HG02870 (cell line): ENCODE results near the gene SPPL3.
"Not testable (repeated sequence)": the region's sequence is repeated elsewhere in the genome, so short reads cannot be mapped to it uniquely, and the experiment has no call there.

Experiments
- ATAC-seq: cut with Tn5 transposase; IDR thresholded peaks from one replicate; pipeline ENCODE4 v1.9.1; 2021; ENCODE audit warnings: mild to moderate bottlenecking, moderate library complexity; ENCODE audit not compliant: unreplicated experiment

SPPL3 gene

DNA sequence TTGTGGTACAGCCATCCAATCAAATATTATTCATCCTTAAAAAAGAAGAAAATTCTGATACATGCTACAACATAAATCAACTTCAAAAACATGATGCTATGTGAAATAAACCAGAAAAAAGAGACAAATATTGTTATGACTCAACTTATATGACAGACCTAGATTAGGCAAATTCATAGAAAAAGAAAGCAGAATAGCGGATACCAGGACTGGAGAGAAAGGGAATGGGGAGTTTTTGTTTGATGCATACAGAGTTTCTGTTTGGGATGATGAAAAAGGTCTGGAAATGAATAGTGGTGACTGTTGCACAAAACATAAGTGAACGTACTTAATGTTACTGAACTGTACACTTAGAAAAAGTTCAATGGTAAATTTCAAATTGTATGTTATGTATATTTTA lies 82.3 kb downstream of the SPPL3 start:
- no peak for ATAC-seq

DNA sequence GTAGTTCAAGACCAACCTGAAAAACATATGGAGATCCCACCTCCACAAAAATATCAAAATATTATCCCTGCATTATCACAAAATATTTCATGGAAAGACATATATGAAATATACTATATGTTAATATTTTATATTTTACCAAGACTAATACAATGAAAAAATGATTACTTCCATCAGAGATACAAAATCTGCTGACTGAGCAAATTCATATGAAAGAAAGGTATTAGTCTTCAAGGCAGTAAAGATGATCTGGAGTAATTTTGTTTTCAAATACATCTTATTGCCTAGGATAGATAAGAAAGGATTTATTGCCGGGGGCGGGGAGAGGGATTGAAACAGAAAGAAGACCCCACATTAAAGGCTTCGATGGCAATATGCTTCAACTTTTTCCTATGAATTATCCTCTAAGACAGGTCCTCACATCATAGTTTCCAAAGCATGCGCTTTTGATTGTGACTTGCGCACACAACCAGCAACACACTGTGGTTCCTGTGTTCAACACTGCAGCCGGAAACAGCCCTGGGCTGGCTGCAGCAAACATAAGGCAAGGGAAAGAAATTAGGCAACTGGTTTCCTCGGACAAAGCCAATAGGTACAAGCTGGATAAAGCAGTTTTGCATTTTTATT lies 83.2 kb downstream of the SPPL3 start:
- no peak for ATAC-seq

DNA sequence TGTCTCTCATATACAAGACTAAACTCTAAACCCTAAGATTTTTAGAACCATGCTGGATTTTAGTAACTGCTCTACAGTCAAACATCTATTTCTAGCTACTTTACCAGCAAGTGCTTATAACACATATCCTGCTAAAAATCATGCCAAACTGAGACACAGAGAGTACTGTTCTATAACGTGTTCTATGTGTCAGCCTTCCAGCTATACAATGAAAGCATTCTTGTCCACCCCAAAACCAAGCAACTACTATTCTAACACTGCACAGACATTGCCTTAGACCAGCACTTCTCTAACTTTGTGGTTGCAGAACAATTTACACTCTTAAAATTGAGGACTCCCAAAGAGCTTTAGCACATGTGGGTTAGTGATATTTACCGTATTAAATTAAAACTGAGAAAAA lies 85.7 kb downstream of the SPPL3 start:
- ATAC-seq, result no peak

DNA sequence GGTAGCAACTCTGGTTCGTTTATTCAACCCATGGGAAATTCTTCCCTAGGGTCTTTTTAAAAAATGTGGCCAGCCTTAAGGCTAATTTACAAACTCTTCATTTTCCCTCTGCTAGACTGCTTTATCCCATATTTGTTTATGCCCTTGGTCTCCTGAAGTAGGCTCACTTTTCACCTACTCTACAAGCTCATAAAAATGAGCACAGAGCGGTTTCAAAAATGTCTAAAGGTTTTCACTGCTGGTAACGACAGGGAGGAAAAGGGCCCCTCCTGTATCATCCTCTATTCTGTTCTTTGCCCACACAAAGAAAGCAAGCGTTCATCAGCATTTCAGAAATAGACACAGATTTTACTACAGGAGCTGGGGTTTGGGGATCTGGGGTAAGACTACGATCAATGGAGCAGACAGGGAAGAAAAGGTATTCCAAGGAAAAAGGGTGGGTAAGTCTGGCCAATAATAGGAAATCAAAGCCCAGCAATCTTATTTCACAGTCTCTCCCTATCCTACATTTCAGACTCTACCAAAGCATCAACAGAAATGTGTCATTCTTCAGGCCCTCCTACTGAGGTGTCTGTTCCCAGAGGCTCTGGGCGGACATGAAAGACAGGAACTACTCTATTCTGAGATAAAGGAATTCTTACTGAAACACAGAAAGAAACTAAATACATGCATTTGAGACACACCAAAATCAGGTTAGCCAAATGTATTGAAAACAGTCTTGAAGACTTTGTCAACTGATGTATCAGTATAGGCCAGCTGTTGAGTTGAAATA lies 86.4 kb downstream of the SPPL3 start:
- ATAC-seq, result no peak

DNA sequence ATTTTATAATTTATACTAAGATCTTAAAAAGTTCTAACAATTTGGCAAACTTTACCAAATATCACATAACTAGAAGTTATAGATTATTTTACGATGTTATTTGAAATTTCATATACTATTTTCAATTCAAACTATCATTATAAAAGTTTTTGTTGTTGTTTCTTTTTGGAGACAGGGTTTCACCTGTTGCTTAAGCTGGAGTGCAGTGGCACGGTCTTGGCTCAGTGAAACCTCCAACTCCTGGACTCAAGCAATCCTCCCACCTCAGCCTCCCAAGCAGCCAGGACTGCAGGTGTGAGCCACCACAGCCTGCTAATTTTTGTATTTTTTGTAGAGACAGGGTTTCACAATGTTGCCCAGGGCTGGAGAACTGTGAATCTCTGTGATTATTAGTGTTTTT lies 87.8 kb downstream of the SPPL3 start:
- ATAC-seq, result no peak

DNA sequence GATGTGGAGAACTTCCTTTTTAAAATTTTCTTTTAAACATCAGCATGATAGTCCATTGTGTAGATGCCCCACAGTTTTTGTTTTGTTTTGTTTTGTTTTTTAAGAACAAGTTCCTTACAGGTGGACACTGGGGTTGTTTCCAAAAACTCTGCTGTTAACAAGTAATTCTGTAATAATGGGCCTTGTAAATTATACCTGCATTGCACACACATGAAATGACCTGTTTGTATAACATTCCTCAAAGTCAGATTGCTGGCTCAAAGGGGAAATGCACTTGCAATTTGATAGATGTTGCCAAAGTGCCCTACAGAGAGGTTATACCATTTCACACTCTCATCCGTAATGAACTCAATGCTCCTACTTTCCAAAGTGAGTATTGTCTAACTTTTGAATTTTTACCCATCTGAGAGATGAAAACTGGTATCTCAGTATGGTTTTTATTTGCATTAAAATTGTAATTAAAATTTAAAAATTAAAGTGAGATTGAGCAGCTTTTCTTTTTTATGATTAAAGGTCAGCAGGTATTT lies 89.2 kb downstream of the SPPL3 start:
- no peak for ATAC-seq

DNA sequence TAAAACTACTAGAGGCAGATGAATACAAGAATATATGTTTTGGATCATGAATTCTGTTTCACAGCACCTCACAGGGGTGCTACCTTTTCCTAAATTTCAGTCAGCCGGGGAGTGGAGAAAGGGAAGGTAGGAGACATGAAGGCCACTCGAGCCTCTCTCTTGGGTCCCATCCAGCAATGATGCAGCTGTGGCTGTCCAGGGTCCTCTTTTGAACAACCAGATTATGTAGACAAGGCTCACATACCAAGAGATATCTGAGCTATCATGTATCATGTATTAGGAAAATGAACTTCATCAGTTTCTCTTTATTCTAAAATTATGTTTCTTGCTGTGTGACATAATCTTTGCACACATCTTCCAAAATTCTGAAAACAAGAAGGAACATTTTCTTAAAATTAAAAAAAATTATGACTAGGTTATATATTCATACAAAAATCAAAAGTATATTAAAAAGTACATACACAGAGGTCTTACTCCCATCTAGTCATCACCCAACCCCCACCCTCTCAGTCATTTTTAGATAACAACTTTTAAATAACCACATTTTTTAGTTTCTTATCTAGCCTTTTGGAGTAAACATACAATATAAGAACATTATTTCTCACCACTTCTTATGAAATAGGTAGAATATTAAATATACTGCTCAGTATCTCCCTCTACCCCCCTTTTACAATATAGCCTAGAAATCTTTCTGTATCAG lies 89.8 kb downstream of the SPPL3 start:
- ATAC-seq, result no peak

DNA sequence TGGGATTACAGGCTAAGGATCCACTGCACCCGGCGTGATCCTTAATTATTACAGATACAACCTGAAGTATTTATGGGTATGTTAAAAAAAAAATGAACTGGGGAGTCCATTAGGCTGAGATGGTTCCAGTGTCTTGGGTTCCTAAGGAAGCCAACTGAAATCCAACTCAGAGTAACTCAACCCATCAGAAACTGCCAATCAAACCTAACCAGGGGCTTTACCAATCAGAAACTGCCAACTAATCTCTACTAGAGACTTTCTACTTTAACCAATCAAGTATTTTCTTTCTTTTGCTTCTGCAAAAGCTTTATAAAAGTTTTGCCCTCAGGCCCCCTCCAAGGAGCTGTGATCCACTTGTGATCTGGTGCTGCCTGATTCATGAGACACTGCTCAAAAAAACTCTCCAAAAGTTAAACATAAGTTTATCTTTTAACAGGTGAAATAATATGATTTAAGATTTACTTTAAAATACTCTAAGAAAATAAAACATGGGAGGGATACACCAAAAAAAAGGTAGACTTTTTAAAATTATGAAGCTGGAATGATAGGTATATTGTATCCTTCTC lies 90.5 kb downstream of the SPPL3 start:
- no peak for ATAC-seq

DNA sequence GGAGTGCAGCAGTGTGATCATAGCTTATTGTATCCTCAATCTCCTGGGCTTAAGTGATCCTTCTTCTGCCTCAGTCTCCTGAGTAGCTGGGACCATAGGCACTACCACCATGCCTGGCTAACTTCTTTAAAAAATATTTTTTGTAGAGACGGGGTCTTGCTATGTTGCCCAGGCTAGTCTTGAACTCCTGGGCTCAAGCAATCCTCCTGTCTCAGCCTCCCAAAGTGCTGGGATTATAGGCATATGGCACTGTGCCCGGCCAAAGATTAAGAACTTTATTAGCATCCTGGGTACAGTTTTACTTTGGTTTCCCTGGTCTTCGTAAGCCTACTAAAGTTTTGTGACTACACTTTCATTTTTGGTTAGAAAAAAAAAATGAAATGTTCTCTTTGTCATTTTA lies 94.1 kb downstream of the SPPL3 start:
- ATAC-seq, result no peak

DNA sequence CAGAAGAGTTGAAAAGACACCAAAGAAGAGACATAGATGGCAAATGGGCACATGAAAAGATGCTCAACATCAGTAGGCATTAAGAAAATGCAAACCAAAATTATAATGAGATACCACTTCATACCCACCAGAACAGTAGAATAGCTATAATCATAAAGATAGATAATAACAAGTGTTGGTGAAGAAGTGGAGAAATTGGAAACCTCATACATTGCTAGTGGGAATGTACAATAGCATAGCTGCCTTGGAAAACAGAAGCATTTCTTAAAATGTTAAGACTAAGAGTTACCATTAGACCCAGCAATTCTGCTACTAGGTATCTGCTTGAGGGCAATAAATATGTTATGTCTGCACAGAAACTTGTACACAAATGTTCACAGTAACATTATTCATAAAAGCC lies 99.7 kb downstream of the SPPL3 start:
- no peak for ATAC-seq

DNA sequence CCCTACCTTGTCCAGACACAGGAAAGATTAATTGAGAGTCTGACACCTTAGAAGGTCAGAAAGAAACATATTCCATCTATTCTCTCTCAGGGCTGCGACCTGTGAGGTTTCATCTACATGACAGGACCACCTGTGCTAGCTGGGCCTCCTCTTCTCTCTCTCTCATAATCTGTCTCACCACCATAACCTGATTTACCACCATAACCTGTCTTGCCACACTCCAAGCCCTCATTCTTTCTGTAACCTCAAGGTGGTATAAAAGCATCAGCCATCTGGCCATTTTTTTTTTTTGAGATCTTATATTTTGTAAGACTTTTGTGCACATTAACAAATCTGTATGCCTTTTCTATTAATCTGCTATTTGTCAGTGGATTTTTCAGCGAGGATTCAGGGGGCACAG lies 103.0 kb downstream of the SPPL3 start:
- no peak for ATAC-seq

DNA sequence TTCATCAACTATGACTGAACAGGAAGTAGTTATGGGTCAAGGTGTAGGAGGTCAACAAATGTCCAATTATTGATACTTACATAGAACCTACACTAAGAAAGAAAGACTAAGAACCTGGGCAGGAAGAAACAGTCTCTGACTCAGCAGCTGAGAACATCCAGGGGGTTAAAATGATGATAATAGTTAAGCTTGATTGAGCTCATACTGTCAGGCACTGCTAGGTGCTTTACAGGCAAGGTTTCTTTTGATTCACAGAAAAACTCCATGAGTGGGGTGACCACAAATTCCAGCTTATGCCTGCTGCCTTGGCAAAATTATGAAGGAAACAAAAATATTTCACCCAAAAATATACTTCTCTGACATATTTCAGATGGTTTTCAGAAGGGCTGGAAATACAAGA lies 103.5 kb downstream of the SPPL3 start:
- ATAC-seq, result no peak

DNA sequence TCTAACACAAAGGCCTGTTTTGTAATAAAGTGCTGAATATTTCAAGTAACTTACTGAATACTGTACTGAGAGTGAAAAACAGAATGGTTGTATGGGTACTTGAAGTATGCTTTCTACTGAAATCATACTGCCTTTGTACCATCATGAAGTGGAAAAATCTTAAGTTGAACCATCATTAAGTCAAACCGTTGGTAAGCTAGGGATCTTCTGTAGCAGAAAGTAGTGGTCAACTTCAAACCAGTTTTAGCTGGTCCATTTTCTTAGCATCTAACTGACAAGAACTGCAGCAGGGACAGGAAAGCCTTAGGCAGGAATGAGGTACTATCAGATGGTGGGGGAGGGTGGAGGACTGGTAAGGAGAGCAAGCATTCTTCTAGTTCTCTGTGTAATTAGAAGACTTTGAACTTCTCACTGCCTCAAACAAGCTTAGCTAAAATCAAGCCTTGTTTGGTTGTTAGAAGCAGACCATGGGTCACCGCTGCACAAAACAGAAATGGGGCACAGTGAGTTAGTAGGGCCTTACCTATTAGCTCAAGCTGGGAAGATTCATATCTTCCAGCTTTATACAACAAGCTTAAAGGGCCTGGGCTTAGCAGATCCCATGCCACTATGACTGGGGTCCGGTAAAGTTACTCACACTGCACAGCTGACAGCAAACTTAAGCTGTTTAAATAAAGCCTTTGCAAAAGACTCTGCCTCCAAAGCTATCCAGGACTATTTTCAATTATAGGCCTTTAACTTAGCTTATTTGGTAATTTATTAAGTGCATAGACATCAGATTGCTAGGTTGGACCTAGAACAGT lies 104.7 kb downstream of the SPPL3 start:
- no peak for ATAC-seq

DNA sequence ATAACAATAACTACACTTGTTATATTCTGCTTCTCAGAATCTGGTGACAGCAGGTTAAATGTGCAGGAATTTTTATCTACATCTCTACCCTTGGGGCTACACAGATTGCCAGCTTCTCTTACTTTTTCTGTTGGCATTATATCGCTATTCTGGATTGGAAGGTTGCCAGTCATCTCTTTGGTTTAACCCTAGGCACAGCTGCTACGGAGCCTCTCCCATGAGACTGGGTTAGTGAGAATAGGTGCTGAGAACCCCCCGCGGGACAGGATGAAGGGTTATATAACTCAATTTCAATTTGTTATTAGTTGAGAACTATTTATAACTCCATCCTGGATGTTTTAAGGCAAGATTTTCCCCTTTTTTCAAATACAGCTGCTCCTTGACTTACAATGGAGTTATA lies 105.5 kb downstream of the SPPL3 start:
- ATAC-seq, result no peak

DNA sequence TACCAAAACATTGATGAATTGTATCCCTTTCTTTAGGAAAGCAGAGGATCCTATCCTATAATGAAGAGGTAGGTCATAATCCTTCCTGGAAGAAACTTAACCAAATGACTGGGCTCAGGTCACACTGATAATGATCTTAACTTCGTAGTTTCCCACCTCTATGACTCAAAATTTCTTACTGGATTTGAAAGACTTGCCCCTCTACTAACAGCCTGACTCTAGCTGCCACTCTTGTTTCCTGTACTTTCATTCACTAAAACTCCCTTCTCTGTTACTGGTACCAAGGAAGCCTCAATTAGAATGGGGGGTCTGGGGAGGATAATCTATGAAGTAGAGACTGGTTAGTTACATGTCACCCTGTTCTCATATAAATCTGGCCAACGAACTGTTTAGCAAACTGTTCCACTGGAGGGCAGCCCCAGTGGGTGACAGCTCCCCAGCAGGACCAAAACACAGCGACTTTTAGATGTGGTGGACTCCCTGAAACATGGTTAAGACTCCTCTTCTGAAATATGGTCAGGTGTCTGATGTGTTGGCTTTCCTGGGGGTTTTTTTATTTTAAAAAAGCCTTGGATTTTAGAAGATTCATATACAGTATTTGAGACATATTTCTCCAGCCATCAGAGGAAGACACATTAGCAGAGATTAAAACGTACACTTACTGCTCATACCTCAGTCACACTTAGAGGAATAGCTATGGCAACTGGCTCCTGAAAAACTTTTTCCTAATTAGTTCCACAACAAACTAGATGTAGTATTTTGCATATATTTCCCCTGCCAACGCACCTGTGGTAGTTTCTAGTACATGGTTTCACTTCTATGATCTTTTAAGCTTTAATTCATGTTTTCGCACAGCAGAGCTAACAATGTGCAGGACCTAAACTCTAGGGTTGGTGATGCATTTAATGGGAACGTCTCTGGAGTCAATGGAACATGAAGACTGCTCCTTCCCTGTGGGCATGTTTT lies 106.2 kb downstream of the SPPL3 start:
- no peak for ATAC-seq

DNA sequence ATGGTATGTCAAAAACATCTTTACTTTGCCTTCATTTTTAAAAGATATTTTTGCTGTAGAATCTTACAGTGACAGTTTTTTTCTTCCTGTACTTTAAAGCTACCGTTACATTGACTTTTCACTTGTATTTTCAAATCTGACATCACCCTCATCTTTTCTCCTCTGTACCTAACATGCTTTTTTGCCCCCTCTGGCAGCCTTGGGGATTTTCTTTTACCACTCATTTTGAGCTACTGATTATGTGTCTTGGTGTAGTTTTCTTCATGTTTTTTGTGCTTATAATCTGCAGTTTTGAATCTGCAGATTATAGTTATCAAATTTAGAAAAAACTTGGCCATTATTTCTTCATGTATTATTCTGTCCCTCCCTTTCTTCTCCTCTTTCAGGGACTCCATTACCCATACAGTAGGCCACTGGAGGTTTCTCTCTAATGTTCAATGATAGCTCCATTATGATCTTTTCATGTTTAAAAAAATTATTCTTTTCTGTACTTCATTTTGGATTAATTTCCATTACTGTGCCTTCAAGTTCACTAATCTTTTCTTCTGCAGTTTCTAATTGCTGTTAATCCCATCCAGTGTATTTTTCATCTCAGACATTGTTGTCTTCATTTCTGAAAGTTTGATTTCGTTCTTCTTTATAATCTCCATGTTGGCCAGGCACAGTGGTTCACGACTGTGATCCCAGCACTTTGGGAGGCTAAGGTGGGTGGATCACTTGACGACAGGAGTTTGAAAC lies 108.5 kb downstream of the SPPL3 start:
- no peak for ATAC-seq

DNA sequence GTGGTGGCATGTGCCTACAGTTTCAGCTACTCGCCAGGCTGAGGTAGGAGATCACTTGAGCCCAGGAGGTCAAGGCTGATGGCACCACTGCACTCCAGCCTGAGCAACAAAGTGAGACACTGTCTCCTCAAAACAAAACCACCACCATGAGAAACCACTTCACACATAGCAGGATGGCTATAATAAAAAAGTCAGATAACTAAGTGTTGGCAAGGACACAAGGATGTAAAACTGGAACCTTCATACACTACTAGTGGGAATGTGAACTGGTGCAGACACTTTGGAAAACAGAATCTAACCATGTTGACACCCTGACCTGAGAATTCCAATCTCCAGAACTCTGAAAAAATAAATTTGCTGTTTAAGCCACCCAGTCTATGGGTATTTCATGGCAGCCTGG lies 110.8 kb downstream of the SPPL3 start:
- ATAC-seq, result no peak

DNA sequence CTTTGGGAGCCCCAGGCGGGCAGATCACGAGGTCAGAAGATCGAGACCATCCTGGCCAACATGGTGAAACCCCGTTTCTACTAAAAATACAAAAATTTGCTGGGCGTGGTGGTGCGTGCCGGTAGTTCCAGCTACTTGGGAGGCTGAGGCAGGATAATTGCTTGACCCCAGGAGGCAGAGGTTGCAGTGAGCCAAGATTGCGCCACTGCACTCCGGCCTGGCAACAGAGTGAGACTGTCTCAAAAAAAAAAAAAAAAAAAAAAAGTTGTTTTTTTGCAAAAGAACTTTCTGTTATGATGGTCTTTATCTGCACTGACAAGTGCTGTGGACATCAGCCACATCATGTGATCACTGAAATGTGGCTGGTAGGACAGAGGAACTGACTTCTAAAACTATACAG lies 111.7 kb downstream of the SPPL3 start:
- not testable (repeated sequence) for ATAC-seq

DNA sequence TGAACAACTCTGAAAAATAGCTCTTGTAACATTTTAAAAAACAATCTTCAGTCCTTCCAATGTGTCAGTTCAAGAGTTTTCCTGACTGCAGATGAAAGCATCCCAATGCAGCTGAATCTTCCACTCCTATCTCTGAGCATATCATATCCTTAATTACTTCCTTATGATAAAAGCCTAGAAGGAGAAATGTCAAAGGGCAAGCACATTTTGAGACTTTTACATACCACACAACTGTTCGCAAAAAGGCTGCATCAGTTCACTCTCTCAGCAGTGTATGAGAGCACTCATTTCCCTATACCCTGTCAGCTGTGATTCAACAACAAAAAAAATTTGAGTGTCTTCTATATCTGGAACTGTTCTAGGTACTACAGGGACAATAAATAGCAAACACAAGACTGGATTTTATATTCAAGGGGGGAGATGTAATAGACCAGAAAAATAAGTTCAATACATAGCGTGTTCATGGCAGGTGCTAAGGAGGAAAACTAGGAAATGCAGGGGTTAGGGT lies 112.4 kb downstream of the SPPL3 start:
- no peak for ATAC-seq
